Measurements from ENCODE around the gene SNED1. TPM values are rescaled to one million over a fixed set of nuclear protein-coding genes. Genes with fewer than 3 reads are reported as not detected.

SNED1 gene
- total RNA-seq, 1 experiment from 2014 or later, result 0.76 TPM

GRCh38 chr2:241007880-241008710, 9.7 kb downstream of the SNED1 start:
- DNase-seq, result no peak
- BruUV-seq (replicated peaks), result no TSS peak
- intact Hi-C loops (cut with micrococcal nuclease; ENCODE audit: unreplicated experiment), result no loop called here
- TF ChIP-seq CTCF (IDR thresholded peaks at IDR 0.05; ENCODE audit: unreplicated experiment), result no peak
- Mint-ChIP-seq H3K27ac (ENCODE audit: unreplicated experiment) (no peak overlapping the region), H3K4me3 (ENCODE audit: low read depth, unreplicated experiment) (no peak overlapping the region), H3K9me3 (ENCODE audit: low read depth, unreplicated experiment) (peaks cover 10% of the 10 kb centered on the region), H3K27me3 (ENCODE audit: unreplicated experiment) (peaks cover 56% of the 10 kb centered on the region), H3K36me3 (ENCODE audit: insufficient read depth, unreplicated experiment) (peaks cover 10% of the 10 kb centered on the region), H3K4me1 (ENCODE audit: low read depth, unreplicated experiment) (peaks cover 9% of the 10 kb centered on the region)
- CTCF ChIA-PET, result no interaction called here

- Mint-ChIP-seq H3K27ac (ENCODE audit: unreplicated experiment) (peak overlapping the region; percentile 12), H3K36me3 (ENCODE audit: insufficient read depth, unreplicated experiment) (peaks cover 10% of the 10 kb centered on the region), H3K27me3 (ENCODE audit: unreplicated experiment) (peaks cover 54% of the 10 kb centered on the region), H3K4me1 (ENCODE audit: low read depth, unreplicated experiment) (peaks cover 9% of the 10 kb centered on the region), H3K9me3 (ENCODE audit: low read depth, unreplicated experiment) (peaks cover 6% of the 10 kb centered on the region), H3K4me3 (ENCODE audit: low read depth, unreplicated experiment) (peak overlapping the region; percentile 11)
- no peak for DNase-seq
- BruUV-seq (replicated peaks), result no TSS peak
- CTCF ChIA-PET, result no interaction called here
- intact Hi-C loops (cut with micrococcal nuclease; ENCODE audit: unreplicated experiment), result no loop called here
- TF ChIP-seq CTCF (IDR thresholded peaks at IDR 0.05; ENCODE audit: unreplicated experiment), result no peak
Observed at GRCh38 chr2:241008711-241009121, 10.3 kb downstream of the SNED1 start.

- H3K4me3 Mint-ChIP-seq (ENCODE audit: low read depth, unreplicated experiment), result peak overlapping the region; percentile 11
- intact Hi-C loops (cut with micrococcal nuclease; ENCODE audit: unreplicated experiment), result no loop called here
- no peak for TF ChIP-seq CTCF (IDR thresholded peaks at IDR 0.05; ENCODE audit: unreplicated experiment)
- CTCF ChIA-PET, result no interaction called here
- BruUV-seq (replicated peaks), result no TSS peak
- H3K36me3 Mint-ChIP-seq (ENCODE audit: insufficient read depth, unreplicated experiment), result peaks cover 10% of the 10 kb centered on the region
- H3K27ac Mint-ChIP-seq (ENCODE audit: unreplicated experiment), result peak overlapping the region; percentile 12
- peaks cover 54% of the 10 kb centered on the region for H3K27me3 Mint-ChIP-seq (ENCODE audit: unreplicated experiment)
- H3K4me1 Mint-ChIP-seq (ENCODE audit: low read depth, unreplicated experiment), result peaks cover 9% of the 10 kb centered on the region
- DNase-seq, result no peak
- peaks cover 4% of the 10 kb centered on the region for H3K9me3 Mint-ChIP-seq (ENCODE audit: low read depth, unreplicated experiment)
Observed at GRCh38 chr2:241009191-241009590, 10.8 kb downstream of the SNED1 start.

GRCh38 chr2:241009601-241010530, 11.4 kb downstream of the SNED1 start:
- BruUV-seq (replicated peaks), result no TSS peak
- CTCF ChIA-PET, result no interaction called here
- peak; percentile 30 for DNase-seq
- no peak for TF ChIP-seq CTCF (IDR thresholded peaks at IDR 0.05; ENCODE audit: unreplicated experiment)
- peaks cover 54% of the 10 kb centered on the region for H3K27me3 Mint-ChIP-seq (ENCODE audit: unreplicated experiment)
- H3K9me3 Mint-ChIP-seq (ENCODE audit: low read depth, unreplicated experiment), result peaks cover 4% of the 10 kb centered on the region
- intact Hi-C loops (cut with micrococcal nuclease; ENCODE audit: unreplicated experiment), result no loop called here
- peaks cover 10% of the 10 kb centered on the region for H3K36me3 Mint-ChIP-seq (ENCODE audit: insufficient read depth, unreplicated experiment)
- H3K27ac Mint-ChIP-seq (ENCODE audit: unreplicated experiment), result no peak overlapping the region
- H3K4me3 Mint-ChIP-seq (ENCODE audit: low read depth, unreplicated experiment), result peak overlapping the region; percentile 54
- H3K4me1 Mint-ChIP-seq (ENCODE audit: low read depth, unreplicated experiment), result peaks cover 9% of the 10 kb centered on the region

Data from Calu3 (cell line).